ENCODE data around the gene BFSP2. TPM values are rescaled to one million over a fixed set of nuclear protein-coding genes. Genes with fewer than 3 reads are reported as not detected.

The BFSP2 gene
- total RNA-seq, 1 donor from 2014 or later, result not detected

DNA sequence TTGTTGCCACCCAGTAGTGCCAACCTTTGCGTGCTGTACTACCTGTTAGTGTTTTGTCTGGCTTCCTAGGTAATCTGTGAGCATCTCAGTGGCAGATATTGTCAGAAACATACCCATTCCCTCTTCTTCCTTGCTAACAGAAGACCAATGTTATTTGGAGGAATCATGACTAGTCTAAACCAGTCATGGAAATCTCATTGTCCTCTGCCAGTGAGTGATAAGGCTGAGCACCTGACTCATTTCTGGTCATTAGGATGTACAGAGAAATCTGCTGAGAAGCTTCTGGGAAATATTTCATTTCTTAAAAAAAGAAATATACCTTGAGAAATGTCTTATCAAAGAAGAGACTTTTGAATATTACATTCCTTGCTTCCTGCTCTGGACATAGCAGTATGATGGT, 103.6 kb downstream of the BFSP2 start:
- no peaks in the 10 kb centered on the region for H3K9me3 Mint-ChIP-seq
- no peak overlapping the region for H3K4me3 Mint-ChIP-seq
- H3K4me1 Mint-ChIP-seq (ENCODE audit: unreplicated experiment), result peaks cover 15% of the 10 kb centered on the region
- TF ChIP-seq, protein P1, sequence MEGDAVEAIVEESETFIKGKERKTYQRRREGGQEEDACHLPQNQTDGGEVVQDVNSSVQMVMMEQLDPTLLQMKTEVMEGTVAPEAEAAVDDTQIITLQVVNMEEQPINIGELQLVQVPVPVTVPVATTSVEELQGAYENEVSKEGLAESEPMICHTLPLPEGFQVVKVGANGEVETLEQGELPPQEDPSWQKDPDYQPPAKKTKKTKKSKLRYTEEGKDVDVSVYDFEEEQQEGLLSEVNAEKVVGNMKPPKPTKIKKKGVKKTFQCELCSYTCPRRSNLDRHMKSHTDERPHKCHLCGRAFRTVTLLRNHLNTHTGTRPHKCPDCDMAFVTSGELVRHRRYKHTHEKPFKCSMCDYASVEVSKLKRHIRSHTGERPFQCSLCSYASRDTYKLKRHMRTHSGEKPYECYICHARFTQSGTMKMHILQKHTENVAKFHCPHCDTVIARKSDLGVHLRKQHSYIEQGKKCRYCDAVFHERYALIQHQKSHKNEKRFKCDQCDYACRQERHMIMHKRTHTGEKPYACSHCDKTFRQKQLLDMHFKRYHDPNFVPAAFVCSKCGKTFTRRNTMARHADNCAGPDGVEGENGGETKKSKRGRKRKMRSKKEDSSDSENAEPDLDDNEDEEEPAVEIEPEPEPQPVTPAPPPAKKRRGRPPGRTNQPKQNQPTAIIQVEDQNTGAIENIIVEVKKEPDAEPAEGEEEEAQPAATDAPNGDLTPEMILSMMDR (conservative IDR thresholded peaks at IDR 0.05), result no peak
- H3K27me3 Mint-ChIP-seq, result peaks cover 24% of the 10 kb centered on the region
- no peak for DNase-seq (ENCODE audit: extremely low spot score, unreplicated experiment)
- no peak overlapping the region for H3K27ac Mint-ChIP-seq
- no peaks in the 10 kb centered on the region for H3K36me3 Mint-ChIP-seq

DNA sequence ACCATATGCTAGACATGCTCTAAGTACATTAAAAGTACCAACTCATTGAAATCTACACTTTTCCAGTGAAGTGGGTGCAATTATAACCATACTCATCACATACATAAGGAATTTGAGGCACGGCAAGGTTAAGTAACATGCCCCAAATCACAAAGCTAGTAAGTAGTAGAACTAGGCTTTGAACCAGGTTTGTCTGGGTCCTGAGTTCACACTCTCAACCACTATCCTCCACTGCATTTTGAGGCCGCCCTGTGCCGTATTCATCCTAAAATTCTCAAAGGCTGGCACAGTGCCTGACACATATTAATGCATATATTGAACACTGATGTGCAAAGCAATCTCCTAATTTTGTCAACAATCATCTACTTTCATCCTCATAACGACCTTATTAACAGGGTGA, 104.9 kb downstream of the BFSP2 start:
- H3K9me3 Mint-ChIP-seq, result no peaks in the 10 kb centered on the region
- no peak overlapping the region for H3K4me3 Mint-ChIP-seq
- TF ChIP-seq, protein P1 (conservative IDR thresholded peaks at IDR 0.05), result no peak
- H3K4me1 Mint-ChIP-seq (ENCODE audit: unreplicated experiment), result peaks cover 11% of the 10 kb centered on the region
- H3K27me3 Mint-ChIP-seq, result peaks cover 20% of the 10 kb centered on the region
- DNase-seq (ENCODE audit: extremely low spot score, unreplicated experiment), result no peak
- H3K36me3 Mint-ChIP-seq, result no peaks in the 10 kb centered on the region
- no peak overlapping the region for H3K27ac Mint-ChIP-seq

DNA sequence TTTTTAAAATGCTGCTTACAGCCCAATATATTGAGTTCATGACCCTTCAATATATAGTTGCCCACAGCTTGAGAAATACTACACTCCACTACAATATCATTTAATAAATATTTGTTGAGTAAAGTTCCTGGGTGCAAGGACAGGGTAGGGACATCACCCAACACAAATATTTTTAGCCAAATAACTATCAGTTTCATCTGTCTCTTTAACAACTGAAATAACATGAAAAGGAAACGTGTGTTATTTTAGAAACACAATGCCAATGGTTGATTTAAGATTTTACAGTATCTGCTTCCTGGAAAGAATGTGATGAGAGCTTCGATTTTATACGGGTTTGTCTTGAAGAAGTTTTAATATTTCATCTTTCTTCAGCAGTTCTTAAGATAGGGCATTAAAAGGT, 106.0 kb downstream of the BFSP2 start:
- TF ChIP-seq, protein P1 (conservative IDR thresholded peaks at IDR 0.05), result no peak
- no peak for DNase-seq (ENCODE audit: extremely low spot score, unreplicated experiment)
- no peak overlapping the region for H3K27ac Mint-ChIP-seq
- H3K36me3 Mint-ChIP-seq, result no peaks in the 10 kb centered on the region
- H3K9me3 Mint-ChIP-seq, result no peaks in the 10 kb centered on the region
- H3K4me3 Mint-ChIP-seq, result no peak overlapping the region
- H3K27me3 Mint-ChIP-seq, result peaks cover 16% of the 10 kb centered on the region
- H3K4me1 Mint-ChIP-seq (ENCODE audit: unreplicated experiment), result peaks cover 11% of the 10 kb centered on the region

DNA sequence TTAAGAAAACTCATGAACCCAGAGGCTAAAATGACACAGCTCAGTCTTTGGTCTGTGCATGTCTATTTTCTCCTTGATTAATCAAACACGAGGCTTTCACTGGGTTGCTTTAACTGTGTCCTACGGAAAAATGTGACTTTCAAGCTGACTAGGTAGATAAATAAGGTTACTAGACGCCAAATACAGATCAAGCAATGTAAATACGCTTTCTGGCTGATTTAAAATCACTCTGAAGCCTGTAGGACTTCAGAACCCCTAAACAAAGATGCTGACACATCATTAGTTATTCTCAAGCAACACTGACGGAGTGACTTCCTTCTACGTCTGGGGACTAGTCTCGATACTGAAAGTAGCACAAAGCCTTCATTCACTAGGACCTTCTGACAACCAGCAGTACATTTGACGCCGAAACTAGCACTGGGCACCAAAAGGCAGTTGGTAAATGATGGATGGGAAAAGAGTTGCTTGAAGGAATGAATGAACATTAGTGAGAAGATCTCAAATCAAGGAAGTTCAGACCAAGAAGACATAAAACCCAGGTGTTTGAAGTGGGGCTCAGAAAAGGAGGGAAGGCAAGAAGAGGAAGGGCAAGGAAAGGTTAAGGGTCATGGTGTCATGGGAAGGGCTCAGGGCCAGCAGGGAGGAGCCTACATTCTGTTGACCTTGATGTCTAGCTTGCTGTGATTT, 106.5 kb downstream of the BFSP2 start:
- H3K4me3 Mint-ChIP-seq, result no peak overlapping the region
- peaks cover 11% of the 10 kb centered on the region for H3K4me1 Mint-ChIP-seq (ENCODE audit: unreplicated experiment)
- no peaks in the 10 kb centered on the region for H3K9me3 Mint-ChIP-seq

DNA sequence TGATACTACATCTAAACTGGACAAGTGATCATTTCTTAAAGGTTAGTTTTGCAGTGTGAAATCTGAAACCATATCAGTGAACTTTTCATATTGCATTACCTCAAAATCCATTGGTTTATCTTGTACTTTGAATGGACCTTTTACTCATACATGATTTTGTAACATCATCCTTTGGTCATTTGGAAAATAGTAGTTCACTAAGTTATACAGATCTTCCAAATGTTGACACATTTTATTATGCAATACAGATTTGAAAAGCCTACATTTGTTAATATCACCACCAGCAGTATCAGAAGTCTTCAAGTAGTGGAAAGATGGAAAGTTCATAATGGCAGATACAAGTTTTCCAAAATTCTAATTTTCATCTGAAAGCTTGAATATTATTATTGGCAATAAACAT, 109.6 kb downstream of the BFSP2 start:
- peaks cover 11% of the 10 kb centered on the region for H3K4me1 Mint-ChIP-seq (ENCODE audit: unreplicated experiment)
- H3K27ac Mint-ChIP-seq, result no peak overlapping the region
- no peaks in the 10 kb centered on the region for H3K36me3 Mint-ChIP-seq
- no peak overlapping the region for H3K4me3 Mint-ChIP-seq
- H3K27me3 Mint-ChIP-seq, result peaks cover 4% of the 10 kb centered on the region
- no peak for DNase-seq (ENCODE audit: extremely low spot score, unreplicated experiment)
- TF ChIP-seq, protein P1 (conservative IDR thresholded peaks at IDR 0.05), result no peak
- H3K9me3 Mint-ChIP-seq, result no peaks in the 10 kb centered on the region

More for the DNA sequence above, 106.5 kb downstream of the BFSP2 start:
- Mint-ChIP-seq H3K27ac (peak overlapping the region; percentile 48), H3K36me3 (no peaks in the 10 kb centered on the region), H3K27me3 (peaks cover 13% of the 10 kb centered on the region)
- TF ChIP-seq, protein P1 (conservative IDR thresholded peaks at IDR 0.05), result no peak
- no peak for DNase-seq (ENCODE audit: extremely low spot score, unreplicated experiment)

All from type B pancreatic cell (in vitro differentiated cells).